Measurements from ENCODE around the gene MPI. TPM values are rescaled to one million over a fixed set of nuclear protein-coding genes. Genes with fewer than 3 reads are reported as not detected.
A peak's percentile ranks its signal among the peaks of the same experiment; 100 is the strongest.

Gene MPI
- total and polyA plus RNA-seq, 10 of the 15 experiments (the other 5 are each of a cell fraction or from before 2014, with no cell fraction given): 35.6 to 93.9 (median 44.1) TPM

- TF ChIP-seq USF1 (IDR thresholded peaks at IDR 0.05; ENCODE audit: borderline replicate concordance, extremely low read length, insufficient read depth, low read depth, low read length) (no peak), YY1 (IDR thresholded peaks at IDR 0.05; ENCODE audit: low read depth, low read length) (peak; percentile 96), MYB (IDR thresholded peaks at IDR 0.05; ENCODE audit: borderline replicate concordance, low read depth, low read length) (no peak), NFXL1 (IDR thresholded peaks at IDR 0.05; ENCODE audit: borderline replicate concordance) (no peak), NR2C1 (IDR thresholded peaks at IDR 0.05) (0 out of 2 replicates have a peak, but pooled peaks have one; percentile 28), POLR2A (IDR thresholded peaks at IDR 0.05; ENCODE audit: low read depth, low read length) (peak; percentile 82), IRF4 (IDR thresholded peaks at IDR 0.05; ENCODE audit: low read depth, low read length) (no peak), NR2C2 (IDR thresholded peaks at IDR 0.05; ENCODE audit: borderline replicate concordance, control insufficient read depth, insufficient read length, low read depth) (no peak), ZZZ3 (IDR thresholded peaks at IDR 0.05; ENCODE audit: control insufficient read depth, insufficient read length, low read depth) (no peak), STAT3 (IDR thresholded peaks at IDR 0.05; ENCODE audit: low read depth, low read length) (no peak), SUZ12 (IDR thresholded peaks at IDR 0.05; ENCODE audit: unreplicated experiment) (no peak), POLR2AphosphoS2 (IDR thresholded peaks at IDR 0.05; ENCODE audit: low read depth, low read length) (0 out of 2 replicates have a peak, but pooled peaks have one; percentile 30), TAF1 (IDR thresholded peaks at IDR 0.05; ENCODE audit: borderline replicate concordance, low read depth, low read length) (peak; percentile 66), ZNF384 (IDR thresholded peaks at IDR 0.05; ENCODE audit: borderline replicate concordance, low read depth, low read length) (no peak), CBX3 (IDR thresholded peaks at IDR 0.05; ENCODE audit: borderline replicate concordance, low read depth) (no peak), CEBPB (IDR thresholded peaks at IDR 0.05; ENCODE audit: borderline replicate concordance in 1 of 2, low read depth in 2 of 2, low read length in 2 of 2) (no peak), CBX5 (IDR thresholded peaks at IDR 0.05; ENCODE audit: low read depth) (no peak)
- TF ChIP-seq, protein P1, sequence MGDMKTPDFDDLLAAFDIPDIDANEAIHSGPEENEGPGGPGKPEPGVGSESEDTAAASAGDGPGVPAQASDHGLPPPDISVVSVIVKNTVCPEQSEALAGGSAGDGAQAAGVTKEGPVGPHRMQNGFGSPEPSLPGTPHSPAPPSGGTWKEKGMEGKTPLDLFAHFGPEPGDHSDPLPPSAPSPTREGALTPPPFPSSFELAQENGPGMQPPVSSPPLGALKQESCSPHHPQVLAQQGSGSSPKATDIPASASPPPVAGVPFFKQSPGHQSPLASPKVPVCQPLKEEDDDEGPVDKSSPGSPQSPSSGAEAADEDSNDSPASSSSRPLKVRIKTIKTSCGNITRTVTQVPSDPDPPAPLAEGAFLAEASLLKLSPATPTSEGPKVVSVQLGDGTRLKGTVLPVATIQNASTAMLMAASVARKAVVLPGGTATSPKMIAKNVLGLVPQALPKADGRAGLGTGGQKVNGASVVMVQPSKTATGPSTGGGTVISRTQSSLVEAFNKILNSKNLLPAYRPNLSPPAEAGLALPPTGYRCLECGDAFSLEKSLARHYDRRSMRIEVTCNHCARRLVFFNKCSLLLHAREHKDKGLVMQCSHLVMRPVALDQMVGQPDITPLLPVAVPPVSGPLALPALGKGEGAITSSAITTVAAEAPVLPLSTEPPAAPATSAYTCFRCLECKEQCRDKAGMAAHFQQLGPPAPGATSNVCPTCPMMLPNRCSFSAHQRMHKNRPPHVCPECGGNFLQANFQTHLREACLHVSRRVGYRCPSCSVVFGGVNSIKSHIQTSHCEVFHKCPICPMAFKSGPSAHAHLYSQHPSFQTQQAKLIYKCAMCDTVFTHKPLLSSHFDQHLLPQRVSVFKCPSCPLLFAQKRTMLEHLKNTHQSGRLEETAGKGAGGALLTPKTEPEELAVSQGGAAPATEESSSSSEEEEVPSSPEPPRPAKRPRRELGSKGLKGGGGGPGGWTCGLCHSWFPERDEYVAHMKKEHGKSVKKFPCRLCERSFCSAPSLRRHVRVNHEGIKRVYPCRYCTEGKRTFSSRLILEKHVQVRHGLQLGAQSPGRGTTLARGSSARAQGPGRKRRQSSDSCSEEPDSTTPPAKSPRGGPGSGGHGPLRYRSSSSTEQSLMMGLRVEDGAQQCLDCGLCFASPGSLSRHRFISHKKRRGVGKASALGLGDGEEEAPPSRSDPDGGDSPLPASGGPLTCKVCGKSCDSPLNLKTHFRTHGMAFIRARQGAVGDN (IDR thresholded peaks at IDR 0.05): peak; percentile 56; the same call in 1 of the 2 replicates
- TF ChIP-seq, protein P2, sequence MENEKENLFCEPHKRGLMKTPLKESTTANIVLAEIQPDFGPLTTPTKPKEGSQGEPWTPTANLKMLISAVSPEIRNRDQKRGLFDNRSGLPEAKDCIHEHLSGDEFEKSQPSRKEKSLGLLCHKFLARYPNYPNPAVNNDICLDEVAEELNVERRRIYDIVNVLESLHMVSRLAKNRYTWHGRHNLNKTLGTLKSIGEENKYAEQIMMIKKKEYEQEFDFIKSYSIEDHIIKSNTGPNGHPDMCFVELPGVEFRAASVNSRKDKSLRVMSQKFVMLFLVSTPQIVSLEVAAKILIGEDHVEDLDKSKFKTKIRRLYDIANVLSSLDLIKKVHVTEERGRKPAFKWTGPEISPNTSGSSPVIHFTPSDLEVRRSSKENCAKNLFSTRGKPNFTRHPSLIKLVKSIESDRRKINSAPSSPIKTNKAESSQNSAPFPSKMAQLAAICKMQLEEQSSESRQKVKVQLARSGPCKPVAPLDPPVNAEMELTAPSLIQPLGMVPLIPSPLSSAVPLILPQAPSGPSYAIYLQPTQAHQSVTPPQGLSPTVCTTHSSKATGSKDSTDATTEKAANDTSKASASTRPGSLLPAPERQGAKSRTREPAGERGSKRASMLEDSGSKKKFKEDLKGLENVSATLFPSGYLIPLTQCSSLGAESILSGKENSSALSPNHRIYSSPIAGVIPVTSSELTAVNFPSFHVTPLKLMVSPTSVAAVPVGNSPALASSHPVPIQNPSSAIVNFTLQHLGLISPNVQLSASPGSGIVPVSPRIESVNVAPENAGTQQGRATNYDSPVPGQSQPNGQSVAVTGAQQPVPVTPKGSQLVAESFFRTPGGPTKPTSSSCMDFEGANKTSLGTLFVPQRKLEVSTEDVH (IDR thresholded peaks at IDR 0.05; ENCODE audit: low read depth, partially characterized antibody): no peak
- TF ChIP-seq, protein P3, sequence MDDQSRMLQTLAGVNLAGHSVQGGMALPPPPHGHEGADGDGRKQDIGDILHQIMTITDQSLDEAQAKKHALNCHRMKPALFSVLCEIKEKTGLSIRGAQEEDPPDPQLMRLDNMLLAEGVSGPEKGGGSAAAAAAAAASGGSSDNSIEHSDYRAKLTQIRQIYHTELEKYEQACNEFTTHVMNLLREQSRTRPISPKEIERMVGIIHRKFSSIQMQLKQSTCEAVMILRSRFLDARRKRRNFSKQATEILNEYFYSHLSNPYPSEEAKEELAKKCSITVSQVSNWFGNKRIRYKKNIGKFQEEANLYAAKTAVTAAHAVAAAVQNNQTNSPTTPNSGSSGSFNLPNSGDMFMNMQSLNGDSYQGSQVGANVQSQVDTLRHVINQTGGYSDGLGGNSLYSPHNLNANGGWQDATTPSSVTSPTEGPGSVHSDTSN (IDR thresholded peaks at IDR 0.05; ENCODE audit: insufficient replicate concordance, low read depth, low read length): peak; percentile 21
These were observed 16.8 kb downstream of the MPI start, which contains the start of gene FAM219B (continued) for GRCh38 chr15:74906450-74907162.

All from GM12878 (cell line).